Measurements from ENCODE around the gene MYL6.

DNA sequence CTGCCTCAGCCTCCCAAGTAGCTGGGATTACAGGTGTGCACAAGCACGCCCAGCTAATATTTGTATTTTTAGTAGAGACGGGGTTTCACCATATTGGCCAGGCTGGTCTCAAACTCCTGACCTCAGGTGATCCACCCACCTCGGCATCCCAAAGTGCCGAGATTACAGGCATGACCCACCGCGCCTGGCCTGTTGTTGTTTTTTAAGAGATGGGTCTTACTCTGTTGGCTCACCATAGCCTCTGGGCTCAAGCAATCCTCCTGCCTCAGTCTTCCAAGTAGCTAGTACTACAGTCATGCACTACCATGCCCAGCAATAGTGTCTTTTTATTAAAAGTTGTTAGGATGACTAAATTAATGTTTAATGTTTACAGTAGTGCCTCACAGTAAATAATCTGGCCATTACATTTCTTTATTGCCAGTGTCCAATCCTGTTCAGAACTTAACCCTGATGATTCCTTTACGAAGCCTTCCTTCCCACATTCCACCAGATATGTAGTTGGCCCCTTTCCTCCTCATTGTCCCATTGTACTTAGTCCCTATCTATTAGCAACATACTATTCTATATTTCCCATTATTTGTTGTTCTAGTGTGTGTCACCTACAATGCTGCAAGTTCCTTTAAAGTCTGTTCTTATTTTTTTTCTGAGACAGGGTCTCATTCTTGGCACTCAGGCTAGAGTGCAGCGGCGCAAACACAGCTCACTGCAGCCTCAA lies 39.9 kb downstream of the MYL6 start:
- TF ChIP-seq ZNF274 (IDR thresholded peaks at IDR 0.05; ENCODE audit: borderline replicate concordance, low read depth, low read length) = no peak
- no peak for TF ChIP-seq POLR2AphosphoS5 (IDR thresholded peaks at IDR 0.05; ENCODE audit: control insufficient read depth, insufficient read depth, low read depth, low read length)
- TF ChIP-seq MTA1 (IDR thresholded peaks at IDR 0.05; ENCODE audit: borderline replicate concordance) = no peak
- no peak for TF ChIP-seq RAD21 (CRISPR knock-in tag; conservative IDR thresholded peaks at IDR 0.05 in 1 of 2, IDR thresholded peaks at IDR 0.05 in 1 of 2)

All from K562 (cell line).